ENCODE measurements around the gene BCOR.

DNA sequence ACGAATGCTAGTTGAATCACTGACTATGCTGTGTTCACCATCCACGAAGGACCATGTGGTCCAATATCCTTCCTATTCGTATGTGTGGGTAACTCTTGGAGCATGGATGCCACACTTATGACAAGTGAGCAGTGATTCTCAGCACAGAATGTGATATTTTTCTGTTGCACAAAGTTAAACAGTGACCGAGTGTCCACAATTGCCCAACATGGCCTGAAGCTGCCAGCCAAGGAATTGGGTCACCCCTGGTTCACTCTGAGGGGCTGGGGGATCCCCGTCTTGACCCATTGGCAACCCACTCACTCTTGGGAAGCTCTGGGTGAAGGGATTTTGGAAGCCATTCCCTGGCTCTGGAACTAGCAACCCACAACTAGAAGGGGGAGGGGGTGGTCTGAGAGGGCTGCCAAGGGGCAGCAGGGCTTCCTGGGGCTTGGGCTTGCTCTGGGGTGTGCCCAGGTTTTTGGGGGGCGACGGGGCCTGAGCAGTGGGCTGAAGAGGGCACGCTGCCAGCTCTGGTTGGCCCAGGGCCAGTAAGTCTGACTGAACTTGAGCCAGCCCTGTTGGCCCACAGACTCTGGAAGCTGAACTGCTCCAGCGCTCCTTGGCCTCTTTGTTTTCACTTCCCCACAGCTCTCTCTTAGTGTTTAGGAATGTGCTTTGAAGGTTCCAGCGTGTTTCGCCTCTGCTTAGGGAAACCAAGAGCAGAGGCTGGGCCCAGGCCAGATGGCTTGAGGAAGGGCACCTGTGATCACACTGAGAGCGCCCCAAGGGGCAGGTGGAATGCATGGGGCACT lies 43.1 kb upstream of the BCOR start:
- TF ChIP-seq, protein P1, sequence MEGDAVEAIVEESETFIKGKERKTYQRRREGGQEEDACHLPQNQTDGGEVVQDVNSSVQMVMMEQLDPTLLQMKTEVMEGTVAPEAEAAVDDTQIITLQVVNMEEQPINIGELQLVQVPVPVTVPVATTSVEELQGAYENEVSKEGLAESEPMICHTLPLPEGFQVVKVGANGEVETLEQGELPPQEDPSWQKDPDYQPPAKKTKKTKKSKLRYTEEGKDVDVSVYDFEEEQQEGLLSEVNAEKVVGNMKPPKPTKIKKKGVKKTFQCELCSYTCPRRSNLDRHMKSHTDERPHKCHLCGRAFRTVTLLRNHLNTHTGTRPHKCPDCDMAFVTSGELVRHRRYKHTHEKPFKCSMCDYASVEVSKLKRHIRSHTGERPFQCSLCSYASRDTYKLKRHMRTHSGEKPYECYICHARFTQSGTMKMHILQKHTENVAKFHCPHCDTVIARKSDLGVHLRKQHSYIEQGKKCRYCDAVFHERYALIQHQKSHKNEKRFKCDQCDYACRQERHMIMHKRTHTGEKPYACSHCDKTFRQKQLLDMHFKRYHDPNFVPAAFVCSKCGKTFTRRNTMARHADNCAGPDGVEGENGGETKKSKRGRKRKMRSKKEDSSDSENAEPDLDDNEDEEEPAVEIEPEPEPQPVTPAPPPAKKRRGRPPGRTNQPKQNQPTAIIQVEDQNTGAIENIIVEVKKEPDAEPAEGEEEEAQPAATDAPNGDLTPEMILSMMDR (conservative IDR thresholded peaks at IDR 0.05), result no peak
- no peak for TF ChIP-seq EZH2 (IDR thresholded peaks at IDR 0.05; ENCODE audit: low read depth)

Data from PC-9 (cell line).